ENCODE measurements around the gene B3GNT5. TPM values are rescaled to one million over a fixed set of nuclear protein-coding genes. Genes with fewer than 3 reads are reported as not detected.

B3GNT5 gene
- total and polyA plus RNA-seq, 9 of the 15 experiments (the other 6 are each of a cell fraction or from before 2014, with no cell fraction given) = 8.8 to 23.8 (median 14.4) TPM

DNA sequence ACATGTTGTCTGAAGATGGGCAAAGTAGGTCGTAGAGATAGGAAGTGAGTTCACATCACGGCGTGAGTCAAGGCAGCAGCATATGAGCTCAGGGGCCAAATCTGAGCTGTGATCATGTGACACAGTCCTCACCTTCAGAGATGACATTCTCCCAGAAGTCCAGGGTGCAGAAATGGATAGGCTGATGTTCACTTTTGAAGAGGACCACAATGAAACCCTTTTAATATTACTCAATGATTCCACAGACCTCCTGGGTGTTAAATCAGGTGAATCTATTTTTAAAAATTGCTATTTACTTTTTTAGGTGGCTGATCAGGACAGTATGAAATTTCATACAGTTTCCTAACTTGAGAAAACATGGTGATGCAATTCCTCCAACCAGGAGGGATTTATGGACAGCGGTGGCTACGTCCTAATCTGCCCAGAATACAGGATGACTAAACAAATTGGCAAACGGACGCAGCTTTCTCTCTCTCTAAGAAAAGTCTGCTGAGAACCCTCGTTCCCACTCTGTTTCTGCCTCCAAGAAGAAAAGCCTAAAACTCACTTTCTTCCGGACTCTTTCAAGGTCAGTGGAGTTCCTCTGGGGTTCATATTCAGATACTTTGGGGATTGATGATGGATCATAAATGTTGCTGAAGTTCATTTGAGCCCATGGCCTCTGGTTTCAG, 34.4 kb downstream of the B3GNT5 start (continued):
- TF ChIP-seq, protein P1, sequence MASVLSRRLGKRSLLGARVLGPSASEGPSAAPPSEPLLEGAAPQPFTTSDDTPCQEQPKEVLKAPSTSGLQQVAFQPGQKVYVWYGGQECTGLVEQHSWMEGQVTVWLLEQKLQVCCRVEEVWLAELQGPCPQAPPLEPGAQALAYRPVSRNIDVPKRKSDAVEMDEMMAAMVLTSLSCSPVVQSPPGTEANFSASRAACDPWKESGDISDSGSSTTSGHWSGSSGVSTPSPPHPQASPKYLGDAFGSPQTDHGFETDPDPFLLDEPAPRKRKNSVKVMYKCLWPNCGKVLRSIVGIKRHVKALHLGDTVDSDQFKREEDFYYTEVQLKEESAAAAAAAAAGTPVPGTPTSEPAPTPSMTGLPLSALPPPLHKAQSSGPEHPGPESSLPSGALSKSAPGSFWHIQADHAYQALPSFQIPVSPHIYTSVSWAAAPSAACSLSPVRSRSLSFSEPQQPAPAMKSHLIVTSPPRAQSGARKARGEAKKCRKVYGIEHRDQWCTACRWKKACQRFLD (CRISPR knock-in tag; IDR thresholded peaks at IDR 0.05) = peak; percentile 96
- TF ChIP-seq C11orf30 (IDR thresholded peaks at IDR 0.05; ENCODE audit: low read depth) = peak; percentile 88
- no peak for TF ChIP-seq KAT7 (CRISPR knock-in tag; IDR thresholded peaks at IDR 0.05; ENCODE audit: borderline replicate concordance)
- no peak for TF ChIP-seq RFX5 (IDR thresholded peaks at IDR 0.05; ENCODE audit: low read depth, low read length)
- TF ChIP-seq CREM (IDR thresholded peaks at IDR 0.05; ENCODE audit: low read depth) = peak; percentile 38
- TF ChIP-seq LEF1 (IDR thresholded peaks at IDR 0.05) = peak; percentile 39; the same call in 1 of the 2 replicates
- TF ChIP-seq PTRF (tag; IDR thresholded peaks at IDR 0.05) = peak; percentile 77
- TF ChIP-seq NCOA4 (IDR thresholded peaks at IDR 0.05; ENCODE audit: partially characterized antibody) = no peak
- TF ChIP-seq, protein P2, sequence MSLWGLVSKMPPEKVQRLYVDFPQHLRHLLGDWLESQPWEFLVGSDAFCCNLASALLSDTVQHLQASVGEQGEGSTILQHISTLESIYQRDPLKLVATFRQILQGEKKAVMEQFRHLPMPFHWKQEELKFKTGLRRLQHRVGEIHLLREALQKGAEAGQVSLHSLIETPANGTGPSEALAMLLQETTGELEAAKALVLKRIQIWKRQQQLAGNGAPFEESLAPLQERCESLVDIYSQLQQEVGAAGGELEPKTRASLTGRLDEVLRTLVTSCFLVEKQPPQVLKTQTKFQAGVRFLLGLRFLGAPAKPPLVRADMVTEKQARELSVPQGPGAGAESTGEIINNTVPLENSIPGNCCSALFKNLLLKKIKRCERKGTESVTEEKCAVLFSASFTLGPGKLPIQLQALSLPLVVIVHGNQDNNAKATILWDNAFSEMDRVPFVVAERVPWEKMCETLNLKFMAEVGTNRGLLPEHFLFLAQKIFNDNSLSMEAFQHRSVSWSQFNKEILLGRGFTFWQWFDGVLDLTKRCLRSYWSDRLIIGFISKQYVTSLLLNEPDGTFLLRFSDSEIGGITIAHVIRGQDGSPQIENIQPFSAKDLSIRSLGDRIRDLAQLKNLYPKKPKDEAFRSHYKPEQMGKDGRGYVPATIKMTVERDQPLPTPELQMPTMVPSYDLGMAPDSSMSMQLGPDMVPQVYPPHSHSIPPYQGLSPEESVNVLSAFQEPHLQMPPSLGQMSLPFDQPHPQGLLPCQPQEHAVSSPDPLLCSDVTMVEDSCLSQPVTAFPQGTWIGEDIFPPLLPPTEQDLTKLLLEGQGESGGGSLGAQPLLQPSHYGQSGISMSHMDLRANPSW (CRISPR knock-in tag; IDR thresholded peaks at IDR 0.05) = no peak
- peak; percentile 71 for TF ChIP-seq JUND (IDR thresholded peaks at IDR 0.05; ENCODE audit: borderline replicate concordance, low read depth, low read length)
- TF ChIP-seq JUND (tag; IDR thresholded peaks at IDR 0.05; ENCODE audit: borderline replicate concordance, low read depth, low read length) = 0 out of 3 replicates have a peak, but pooled peaks have one; percentile 70
- no peak for TF ChIP-seq ZNF354B (CRISPR knock-in tag; IDR thresholded peaks at IDR 0.05)
- TF ChIP-seq CEBPG (CRISPR knock-in tag; IDR thresholded peaks at IDR 0.05) = peak; percentile 88
- TF ChIP-seq CEBPG (tag; conservative IDR thresholded peaks at IDR 0.05 in 1 of 2, IDR thresholded peaks at IDR 0.05 in 1 of 2) = peak; percentile 99
- TF ChIP-seq HSF4 (CRISPR knock-in tag; IDR thresholded peaks at IDR 0.05; ENCODE audit: borderline replicate concordance) = no peak
- no peak for TF ChIP-seq HDAC6 (IDR thresholded peaks at IDR 0.05; ENCODE audit: low read depth, low read length)
- TF ChIP-seq, protein P3, sequence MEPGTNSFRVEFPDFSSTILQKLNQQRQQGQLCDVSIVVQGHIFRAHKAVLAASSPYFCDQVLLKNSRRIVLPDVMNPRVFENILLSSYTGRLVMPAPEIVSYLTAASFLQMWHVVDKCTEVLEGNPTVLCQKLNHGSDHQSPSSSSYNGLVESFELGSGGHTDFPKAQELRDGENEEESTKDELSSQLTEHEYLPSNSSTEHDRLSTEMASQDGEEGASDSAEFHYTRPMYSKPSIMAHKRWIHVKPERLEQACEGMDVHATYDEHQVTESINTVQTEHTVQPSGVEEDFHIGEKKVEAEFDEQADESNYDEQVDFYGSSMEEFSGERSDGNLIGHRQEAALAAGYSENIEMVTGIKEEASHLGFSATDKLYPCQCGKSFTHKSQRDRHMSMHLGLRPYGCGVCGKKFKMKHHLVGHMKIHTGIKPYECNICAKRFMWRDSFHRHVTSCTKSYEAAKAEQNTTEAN (CRISPR knock-in tag; IDR thresholded peaks at IDR 0.05) = no peak
- TF ChIP-seq ZNF699 (CRISPR knock-in tag; IDR thresholded peaks at IDR 0.05; ENCODE audit: insufficient replicate concordance) = no peak
- TF ChIP-seq ERF (CRISPR knock-in tag; IDR thresholded peaks at IDR 0.05) = no peak
- TF ChIP-seq ZNF695 (CRISPR knock-in tag; IDR thresholded peaks at IDR 0.05) = 0 out of 2 replicates have a peak, but pooled peaks have one; percentile 40
- no peak for TF ChIP-seq ZNF76 (CRISPR knock-in tag; IDR thresholded peaks at IDR 0.05; ENCODE audit: borderline replicate concordance)
- peak; percentile 29; the same call in 1 of the 2 replicates for TF ChIP-seq NR2C1 (IDR thresholded peaks at IDR 0.05)
- peak; percentile 78; the same call in 1 of the 2 replicates for TF ChIP-seq NR2C1 (tag; IDR thresholded peaks at IDR 0.05)
- TF ChIP-seq ZKSCAN8 (CRISPR knock-in tag; IDR thresholded peaks at IDR 0.05) = 0 out of 2 replicates have a peak, but pooled peaks have one; percentile 18
